Measurements from ENCODE around the gene ZNF563.

GRCh38 chr19:12314553-12314952 lies 18.9 kb downstream of the ZNF563 start:
- no peak for TF ChIP-seq FOXM1 (IDR thresholded peaks at IDR 0.05; ENCODE audit: borderline replicate concordance)
- no peak for TF ChIP-seq SUZ12 (IDR thresholded peaks at IDR 0.05)
- no peak for TF ChIP-seq HDGF (IDR thresholded peaks at IDR 0.05; ENCODE audit: borderline replicate concordance)
- TF ChIP-seq PKNOX1 (IDR thresholded peaks at IDR 0.05): no peak
- TF ChIP-seq ZNF384 (IDR thresholded peaks at IDR 0.05): no peak
- TF ChIP-seq LEF1 (IDR thresholded peaks at IDR 0.05; ENCODE audit: borderline replicate concordance): no peak
- no peak for TF ChIP-seq CTBP1 (IDR thresholded peaks at IDR 0.05; ENCODE audit: borderline replicate concordance)
- no peak for TF ChIP-seq FOXK2 (IDR thresholded peaks at IDR 0.05)
- TF ChIP-seq BHLHE40 (IDR thresholded peaks at IDR 0.05; ENCODE audit: borderline replicate concordance): no peak

All from HEK293T (cell line).